HepG2 (cell line): Measurements from ENCODE around the gene STIP1. TPM values are rescaled to one million over a fixed set of nuclear protein-coding genes. Genes with fewer than 3 reads are reported as not detected.

ENCODE experiments used
- ARID2 ChIP-seq: sonication (generic); formaldehyde crosslinking; IDR thresholded peaks from 2 replicates; pipeline ENCODE4 v1.8.1; 2022; ENCODE audit warnings: mild to moderate bottlenecking, missing genetic modification reagents, borderline replicate concordance
- HMG20A ChIP-seq: IDR thresholded peaks from 2 replicates; pipeline ENCODE4 v1.6.1; 2016; ENCODE audit warnings: borderline replicate concordance
- HMGXB4 ChIP-seq, 2 experiments: sonication (generic) in 1 of 2; formaldehyde crosslinking in 1 of 2; IDR thresholded peaks; 2 replicates each; pipeline versions ENCODE4 v1.4.0 to v1.6.1; 2018 to 2020; ENCODE audit warnings: missing genetic modification reagents in 2 of 2, borderline replicate concordance in 1 of 2, low read depth in 1 of 2, mild to moderate bottlenecking in 1 of 2, missing biosample characterization in 1 of 2
- HNF4G ChIP-seq, 2 experiments: sonication (generic) in 1 of 2; formaldehyde crosslinking in 1 of 2; IDR thresholded peaks; 2 replicates each; pipeline versions ENCODE4 v1.4.0 to v1.6.1; 2011 to 2020; ENCODE audit warnings: borderline replicate concordance in 2 of 2, low read depth in 2 of 2, mild to moderate bottlenecking in 2 of 2, low read length in 1 of 2, missing genetic modification reagents in 1 of 2, moderate library complexity in 1 of 2
- HOXA9 ChIP-seq: sonication (generic); formaldehyde crosslinking; IDR thresholded peaks from 2 replicates; pipeline ENCODE4 v1.8.1; 2022; ENCODE audit warnings: missing genetic modification reagents, mild to moderate bottlenecking, moderate library complexity, borderline replicate concordance
- KLF16 ChIP-seq, 2 experiments: sonication (generic) in 1 of 2; formaldehyde crosslinking in 1 of 2; IDR thresholded peaks; 2 replicates each; pipeline versions ENCODE4 v1.6.1 to v1.8.0; 2016 to 2023; ENCODE audit warnings: missing genetic modification reagents in 2 of 2, missing compliant biosample characterization in 1 of 2
- MZF1 ChIP-seq: sonication (generic); formaldehyde crosslinking; IDR thresholded peaks from 2 replicates; pipeline ENCODE4 v1.8.1; 2023; ENCODE audit warnings: mild to moderate bottlenecking, missing genetic modification reagents, borderline replicate concordance
- PAF1 ChIP-seq: IDR thresholded peaks from 2 replicates; pipeline ENCODE4 v1.6.1; 2016; ENCODE audit warnings: missing genetic modification reagents, missing compliant biosample characterization
- ZKSCAN8 ChIP-seq: IDR thresholded peaks from 2 replicates; pipeline ENCODE4 v1.6.1; 2016; ENCODE audit warnings: borderline replicate concordance, missing genetic modification reagents, missing compliant biosample characterization
- ZNF281 ChIP-seq: sonication (generic); formaldehyde crosslinking; IDR thresholded peaks from 2 replicates; pipeline ENCODE4 v1.4.0; 2020; ENCODE audit warnings: missing genetic modification reagents, borderline replicate concordance
- ZNF547 ChIP-seq: sonication (generic); formaldehyde crosslinking; IDR thresholded peaks from 2 replicates; pipeline ENCODE4 v1.5.1; 2020; ENCODE audit warnings: mild to moderate bottlenecking, missing genetic modification reagents
- ZNF563 ChIP-seq: sonication (generic); formaldehyde crosslinking; IDR thresholded peaks from 2 replicates; pipeline ENCODE4 v1.8.0; 2022; ENCODE audit warnings: mild to moderate bottlenecking, moderate library complexity, missing genetic modification reagents
- ZNF615 ChIP-seq: sonication (generic); formaldehyde crosslinking; IDR thresholded peaks from 2 replicates; pipeline ENCODE4 v1.5.0; 2020; ENCODE audit warnings: mild to moderate bottlenecking, missing genetic modification reagents, borderline replicate concordance
- polyA plus RNA-seq, 8 experiments: library from polyadenylated mRNA; depleted of rRNA in 3 of 8; stranded (reverse) in 7 of 8; unstranded in 1 of 8; fragments of >200 nt; fragmentation: Illumina TruSeq in 4 of 8; extraction: Trizol in 4 of 8; gene quantifications; 2 replicates each; pipeline versions ENCODE4 v1.2.1 to v1.2.3, GENCODE V29; 2011 to 2016; ENCODE audit warnings: low read depth in 4 of 8, missing spikeins in 1 of 8, mixed read lengths in 1 of 8; ENCODE audit not compliant: insufficient read depth in 1 of 8
- total RNA-seq, 5 experiments: library from RNA; depleted of rRNA; stranded (reverse); fragments of >200 nt; fragmentation: Illumina TruSeq; extraction: Trizol; gene quantifications; 2 replicates each; pipeline ENCODE4 v1.2.3, GENCODE V29; 2016; ENCODE audit warnings: low read depth in 1 of 5
- TF ChIP-seq, protein P1 (sequence below), 2 experiments: sonication (generic) in 1 of 2; formaldehyde crosslinking in 1 of 2; IDR thresholded peaks; 2 replicates each; pipeline versions ENCODE4 v1.5.1 to v1.6.1; 2011 to 2020; ENCODE audit warnings: borderline replicate concordance in 1 of 2, low read depth in 1 of 2, low read length in 1 of 2, mild to moderate bottlenecking in 1 of 2, missing genetic modification reagents in 1 of 2, moderate library complexity in 1 of 2
- TF ChIP-seq, protein P2 (sequence below): IDR thresholded peaks from 2 replicates; pipeline ENCODE4 v1.6.1; 2016; ENCODE audit warnings: control low read depth
- TF ChIP-seq, protein P3 (sequence below): sonication (generic); formaldehyde crosslinking; IDR thresholded peaks from 2 replicates; pipeline ENCODE4 v1.8.0; 2022; ENCODE audit warnings: mild to moderate bottlenecking, missing genetic modification reagents, borderline replicate concordance

STIP1 gene
- total and polyA plus RNA-seq, 2 of the 13 experiments (the other 11 are each of a cell fraction or from before 2014, with no cell fraction given) = 81.1 to 217 TPM

DNA sequence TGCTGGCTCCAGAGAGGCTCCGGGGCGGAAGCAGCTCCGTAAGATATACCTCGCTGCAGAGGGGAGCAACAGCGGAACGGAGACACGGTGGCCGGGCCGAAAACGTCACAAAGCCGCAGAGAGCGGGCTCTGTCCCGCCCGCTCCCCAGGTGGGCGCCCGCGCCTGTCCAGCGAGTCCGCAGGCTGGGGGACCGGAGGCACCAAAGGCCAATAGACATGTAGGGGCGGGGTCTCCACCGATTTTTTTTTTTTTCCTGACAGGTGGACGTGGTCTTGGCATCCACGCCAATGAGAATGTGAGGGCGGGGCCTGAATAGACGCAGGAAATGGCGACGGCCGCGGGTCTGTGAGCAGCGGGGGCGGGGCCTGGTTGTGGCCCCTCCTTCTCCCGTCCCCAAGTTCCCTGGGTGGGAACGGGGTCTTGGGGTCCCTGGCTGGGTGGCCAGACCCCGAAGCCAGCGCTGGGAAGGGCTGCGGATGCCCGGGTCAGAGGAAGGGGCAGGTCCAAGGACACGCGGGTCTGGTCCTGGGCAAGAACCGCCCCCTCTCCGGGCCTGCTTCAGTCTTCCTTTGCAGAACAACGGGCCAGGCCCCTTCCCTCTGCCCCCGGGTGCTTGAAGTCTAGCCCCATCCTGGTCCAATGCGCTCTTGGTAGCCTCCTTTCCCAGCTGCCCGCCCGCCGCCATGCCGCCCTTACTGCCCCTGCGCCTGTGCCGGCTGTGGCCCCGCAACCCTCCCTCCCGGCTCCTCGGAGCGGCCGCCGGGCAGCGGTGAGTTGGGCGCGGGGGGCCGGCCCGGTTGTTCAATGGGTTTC, 44.4 kb downstream of the STIP1 start, which contains the start of gene DNAJC4 (continued):
- TF ChIP-seq ZNF563 (no peak; the same call in 1 of the 2 replicates), HNF4G (IDR thresholded peaks at IDR 0.05; ENCODE audit: borderline replicate concordance, low read depth, low read length) (no peak), HNF4G (CRISPR knock-in tag; IDR thresholded peaks at IDR 0.05; ENCODE audit: borderline replicate concordance, low read depth) (peak; percentile 18; the same call in 1 of the 2 replicates), HMGXB4 (CRISPR knock-in tag; IDR thresholded peaks at IDR 0.05; ENCODE audit: borderline replicate concordance in 1 of 2, low read depth in 1 of 2) (peak in 1 of 2 experiments; percentile 55; a peak in 2 of 4 replicates), PAF1 (no peak), MZF1 (CRISPR knock-in tag) (no peak), ZNF615 (CRISPR knock-in tag) (no peak), ZNF281 (CRISPR knock-in tag) (no peak), ZKSCAN8 (CRISPR knock-in tag) (no peak), ARID2 (CRISPR knock-in tag) (peak; percentile 93), ZNF547 (CRISPR knock-in tag) (peak; percentile 61; the same call in 1 of the 2 replicates), KLF16 (CRISPR knock-in tag; IDR thresholded peaks at IDR 0.05) (peak in 1 of 2 experiments; percentile 60; a peak in 1 of 4 replicates), HOXA9 (CRISPR knock-in tag) (no peak), HMG20A (CRISPR knock-in tag) (no peak)
- TF ChIP-seq, protein P1, sequence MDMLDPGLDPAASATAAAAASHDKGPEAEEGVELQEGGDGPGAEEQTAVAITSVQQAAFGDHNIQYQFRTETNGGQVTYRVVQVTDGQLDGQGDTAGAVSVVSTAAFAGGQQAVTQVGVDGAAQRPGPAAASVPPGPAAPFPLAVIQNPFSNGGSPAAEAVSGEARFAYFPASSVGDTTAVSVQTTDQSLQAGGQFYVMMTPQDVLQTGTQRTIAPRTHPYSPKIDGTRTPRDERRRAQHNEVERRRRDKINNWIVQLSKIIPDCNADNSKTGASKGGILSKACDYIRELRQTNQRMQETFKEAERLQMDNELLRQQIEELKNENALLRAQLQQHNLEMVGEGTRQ (IDR thresholded peaks at IDR 0.05; ENCODE audit: low read depth, low read length) = no peak
- TF ChIP-seq, protein P1 (CRISPR knock-in tag; IDR thresholded peaks at IDR 0.05; ENCODE audit: borderline replicate concordance) = no peak
- TF ChIP-seq, protein P2, sequence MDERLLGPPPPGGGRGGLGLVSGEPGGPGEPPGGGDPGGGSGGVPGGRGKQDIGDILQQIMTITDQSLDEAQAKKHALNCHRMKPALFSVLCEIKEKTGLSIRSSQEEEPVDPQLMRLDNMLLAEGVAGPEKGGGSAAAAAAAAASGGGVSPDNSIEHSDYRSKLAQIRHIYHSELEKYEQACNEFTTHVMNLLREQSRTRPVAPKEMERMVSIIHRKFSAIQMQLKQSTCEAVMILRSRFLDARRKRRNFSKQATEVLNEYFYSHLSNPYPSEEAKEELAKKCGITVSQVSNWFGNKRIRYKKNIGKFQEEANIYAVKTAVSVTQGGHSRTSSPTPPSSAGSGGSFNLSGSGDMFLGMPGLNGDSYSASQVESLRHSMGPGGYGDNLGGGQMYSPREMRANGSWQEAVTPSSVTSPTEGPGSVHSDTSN (CRISPR knock-in tag) = 0 out of 2 replicates have a peak, but pooled peaks have one; percentile 26
- TF ChIP-seq, protein P3, sequence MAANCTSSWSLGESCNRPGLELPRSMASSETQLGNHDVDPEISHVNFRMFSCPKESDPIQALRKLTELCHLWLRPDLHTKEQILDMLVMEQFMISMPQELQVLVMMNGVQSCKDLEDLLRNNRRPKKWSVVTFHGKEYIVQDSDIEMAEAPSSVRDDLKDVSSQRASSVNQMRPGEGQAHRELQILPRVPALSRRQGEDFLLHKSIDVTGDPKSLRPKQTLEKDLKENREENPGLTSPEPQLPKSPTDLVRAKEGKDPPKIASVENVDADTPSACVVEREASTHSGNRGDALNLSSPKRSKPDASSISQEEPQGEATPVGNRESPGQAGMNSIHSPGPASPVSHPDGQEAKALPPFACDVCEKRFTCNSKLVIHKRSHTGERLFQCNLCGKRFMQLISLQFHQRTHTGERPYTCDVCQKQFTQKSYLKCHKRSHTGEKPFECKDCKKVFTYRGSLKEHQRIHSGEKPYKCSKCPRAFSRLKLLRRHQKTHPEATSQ (CRISPR knock-in tag) = peak; percentile 58; the same call in 1 of the 2 replicates
